ENCODE results near the gene CDK11A. TPM values are rescaled to one million over a fixed set of nuclear protein-coding genes. Genes with fewer than 3 reads are reported as not detected.
"Not testable (repeated sequence)": the region's sequence is repeated elsewhere in the genome, so short reads cannot be mapped to it uniquely, and the experiment has no call there.

Gene CDK11A
- total RNA-seq, 1 experiment from 2014 or later, result 43.8 TPM

DNA sequence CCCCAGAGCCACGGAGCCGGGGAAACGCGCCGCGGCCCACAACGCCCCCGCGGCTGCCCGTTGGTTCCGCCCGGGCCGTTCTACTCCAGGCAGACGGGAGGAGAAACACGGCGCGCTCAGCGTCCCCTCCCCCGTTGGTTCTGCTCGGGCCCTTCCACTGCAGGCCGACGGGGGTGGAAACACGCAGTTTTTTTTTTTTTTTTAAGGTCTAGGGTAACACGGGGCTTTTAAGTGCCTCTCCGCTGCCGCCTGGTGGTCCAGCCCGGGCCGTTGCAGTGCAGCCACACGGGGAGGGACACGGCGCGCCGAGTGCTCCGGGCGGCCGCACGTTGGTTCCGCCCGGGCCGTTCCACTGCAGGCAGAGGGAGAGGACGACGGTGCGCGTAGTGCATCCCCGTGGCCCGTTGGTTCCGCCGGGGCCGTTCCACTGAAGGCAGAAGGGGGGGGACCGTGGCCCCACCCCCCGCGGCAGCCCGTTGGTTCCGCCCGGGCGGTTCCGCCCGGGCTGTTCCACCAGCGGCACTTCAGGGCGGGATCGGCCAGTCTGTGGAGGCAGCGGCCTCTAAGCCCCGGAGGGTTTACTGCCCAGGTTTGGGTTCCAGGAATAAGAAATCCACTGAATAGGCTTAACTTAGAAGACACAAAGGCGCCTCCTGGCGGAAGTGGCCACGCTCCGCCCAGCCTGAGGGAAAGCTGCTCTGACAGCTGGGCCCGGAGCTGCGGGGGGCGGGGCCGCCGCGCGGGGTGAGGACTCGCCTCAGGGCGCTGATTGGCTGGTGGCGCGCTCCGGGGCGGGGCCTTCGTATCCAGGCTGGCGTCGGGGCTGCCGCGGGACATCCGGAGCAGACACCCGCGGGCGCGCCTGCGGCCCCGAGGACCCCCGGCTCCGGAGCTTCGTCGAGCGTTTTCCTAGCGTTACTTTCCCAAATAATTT, 31.2 kb downstream of the CDK11A start, which contains the start of gene SLC35E2B:
Gene SLC35E2B, minus strand, starts transcription at position 82 of the 934 bp plus-strand sequence. CDS start 16,096 bp downstream, outside the sequence.
- H3K9me3 Mint-ChIP-seq (ENCODE audit: unreplicated experiment); intact Hi-C loops (cut with micrococcal nuclease); H3K27me3 Mint-ChIP-seq (ENCODE audit: insufficient read depth, unreplicated experiment); H3K4me1 Mint-ChIP-seq (ENCODE audit: insufficient read depth, unreplicated experiment); BruUV-seq (replicated peaks): not testable (repeated sequence)
- DNase-seq (ENCODE audit: unreplicated experiment), result peak; percentile 90
- H3K4me3 Mint-ChIP-seq (ENCODE audit: unreplicated experiment), result peak within 1 kb of the TSS; percentile 69
- CTCF ChIA-PET, result interaction anchor here (0.7 kb wide), 1 partner anchor 738 kb away, joined by 3 read pairs; no protein-coding TSS in a partner anchor
- POLR2A ChIA-PET, result interaction anchor here (1.0 kb wide), 1 partner anchor 215 kb away, joined by 4 read pairs; no protein-coding TSS in a partner anchor
- H3K27ac Mint-ChIP-seq (ENCODE audit: low read depth, unreplicated experiment), result peak within 1 kb of the TSS; percentile 91
- H3K36me3 Mint-ChIP-seq (ENCODE audit: insufficient read depth, unreplicated experiment), result peaks cover 22% of the 10 kb centered on the region

DNA sequence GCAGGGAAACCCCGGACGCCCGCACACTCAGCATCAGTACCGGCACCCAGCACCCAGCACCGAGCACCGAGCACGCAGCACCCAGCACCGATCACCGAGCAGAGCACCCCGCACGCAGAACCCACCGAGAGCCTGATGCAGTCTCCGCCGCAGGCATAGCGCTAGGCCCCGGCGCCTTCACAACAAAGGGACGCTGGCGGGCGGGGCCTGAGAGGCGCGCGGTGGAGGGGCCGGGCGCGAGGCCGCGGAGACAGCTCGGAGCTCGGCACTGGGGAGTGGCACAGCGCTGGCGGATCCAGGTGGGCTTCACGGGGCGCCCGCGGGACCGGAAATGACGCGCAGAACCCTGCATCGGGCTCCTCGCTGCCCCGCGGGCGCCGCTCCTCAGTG, 31.8 kb downstream of the CDK11A start:
- Mint-ChIP-seq H3K36me3 (ENCODE audit: insufficient read depth, unreplicated experiment) (peaks cover 27% of the 10 kb centered on the region), H3K27ac (ENCODE audit: low read depth, unreplicated experiment) (peak overlapping the region; percentile 91), H3K4me3 (ENCODE audit: unreplicated experiment) (peak overlapping the region; percentile 69)
- H3K4me1 Mint-ChIP-seq (ENCODE audit: insufficient read depth, unreplicated experiment); BruUV-seq (replicated peaks); H3K27me3 Mint-ChIP-seq (ENCODE audit: insufficient read depth, unreplicated experiment); POLR2A ChIA-PET; H3K9me3 Mint-ChIP-seq (ENCODE audit: unreplicated experiment); intact Hi-C loops (cut with micrococcal nuclease); CTCF ChIA-PET: not testable (repeated sequence)
- peak; percentile 74 for DNase-seq (ENCODE audit: unreplicated experiment)

DNA sequence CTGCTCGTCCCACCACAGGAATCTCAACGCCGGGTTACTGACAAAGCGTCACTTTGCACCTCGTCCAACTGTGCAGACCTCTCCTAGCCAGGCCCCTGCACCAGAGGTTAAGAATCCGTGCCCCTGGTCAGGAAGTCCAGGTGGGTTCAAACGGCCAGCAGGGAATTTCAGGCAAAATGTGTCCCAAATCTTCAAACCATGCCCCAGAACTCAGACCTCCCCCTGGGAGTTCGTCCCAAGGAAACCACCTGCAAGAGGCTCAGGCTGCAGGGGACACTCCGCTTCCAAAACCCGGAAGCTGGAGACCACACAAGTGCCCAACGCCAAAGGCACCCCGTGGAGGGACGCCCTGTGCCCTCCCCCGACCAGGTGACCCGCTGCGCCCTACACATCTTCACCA, 32.7 kb downstream of the CDK11A start:
- DNase-seq (ENCODE audit: unreplicated experiment); H3K27me3 Mint-ChIP-seq (ENCODE audit: insufficient read depth, unreplicated experiment); H3K9me3 Mint-ChIP-seq (ENCODE audit: unreplicated experiment); H3K27ac Mint-ChIP-seq (ENCODE audit: low read depth, unreplicated experiment); BruUV-seq (replicated peaks); intact Hi-C loops (cut with micrococcal nuclease); CTCF ChIA-PET; H3K4me1 Mint-ChIP-seq (ENCODE audit: insufficient read depth, unreplicated experiment); H3K4me3 Mint-ChIP-seq (ENCODE audit: unreplicated experiment); POLR2A ChIA-PET: not testable (repeated sequence)
- H3K36me3 Mint-ChIP-seq (ENCODE audit: insufficient read depth, unreplicated experiment), result peaks cover 30% of the 10 kb centered on the region

DNA sequence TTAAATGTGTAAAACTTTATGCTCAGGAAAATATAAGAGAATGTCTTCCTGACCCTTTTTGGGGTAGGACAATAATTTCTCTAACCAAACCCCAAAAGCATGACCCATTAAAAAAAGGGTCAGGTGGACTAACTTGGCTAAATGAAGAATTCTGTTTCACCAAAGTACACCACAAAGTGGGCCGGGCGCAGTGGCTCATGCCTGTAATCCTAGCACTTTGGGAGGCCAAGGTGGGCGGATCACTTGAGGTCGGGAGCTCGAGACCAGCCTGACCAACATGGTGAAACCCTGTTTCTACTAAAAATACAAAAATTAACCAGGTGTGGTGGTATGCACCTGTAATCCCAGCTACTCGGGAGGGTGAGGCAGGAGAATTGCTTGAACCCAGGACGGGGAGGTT, 34.6 kb downstream of the CDK11A start:
- peaks cover 44% of the 10 kb centered on the region for H3K36me3 Mint-ChIP-seq (ENCODE audit: insufficient read depth, unreplicated experiment)
- H3K27me3 Mint-ChIP-seq (ENCODE audit: insufficient read depth, unreplicated experiment); POLR2A ChIA-PET; H3K9me3 Mint-ChIP-seq (ENCODE audit: unreplicated experiment); BruUV-seq (replicated peaks); DNase-seq (ENCODE audit: unreplicated experiment); H3K4me3 Mint-ChIP-seq (ENCODE audit: unreplicated experiment); intact Hi-C loops (cut with micrococcal nuclease); CTCF ChIA-PET; H3K27ac Mint-ChIP-seq (ENCODE audit: low read depth, unreplicated experiment): not testable (repeated sequence)
- peaks cover 13% of the 10 kb centered on the region for H3K4me1 Mint-ChIP-seq (ENCODE audit: insufficient read depth, unreplicated experiment)

DNA sequence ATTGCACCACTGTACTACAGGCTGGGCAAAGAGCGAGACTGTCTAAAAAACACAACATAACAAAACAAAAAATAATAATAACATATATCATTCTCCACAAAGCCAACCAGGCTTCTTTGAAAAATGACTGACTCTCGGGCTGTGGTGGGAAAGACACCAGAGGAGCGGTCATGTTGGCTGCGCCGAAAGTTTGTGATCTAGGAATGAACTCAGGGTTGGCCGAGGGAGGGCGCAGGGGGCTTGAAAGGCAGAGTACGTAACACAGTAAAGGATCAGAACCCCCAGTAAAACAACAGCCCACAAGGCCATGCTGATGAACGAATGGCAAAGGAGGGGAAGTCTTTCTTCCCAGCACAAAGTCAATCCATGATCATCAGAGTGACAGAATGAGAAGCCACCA, 36.3 kb downstream of the CDK11A start:
- H3K4me3 Mint-ChIP-seq (ENCODE audit: unreplicated experiment), result no peak overlapping the region
- H3K4me1 Mint-ChIP-seq (ENCODE audit: insufficient read depth, unreplicated experiment), result peaks cover 13% of the 10 kb centered on the region
- H3K9me3 Mint-ChIP-seq (ENCODE audit: unreplicated experiment), result no peaks in the 10 kb centered on the region
- TF ChIP-seq, protein P1, sequence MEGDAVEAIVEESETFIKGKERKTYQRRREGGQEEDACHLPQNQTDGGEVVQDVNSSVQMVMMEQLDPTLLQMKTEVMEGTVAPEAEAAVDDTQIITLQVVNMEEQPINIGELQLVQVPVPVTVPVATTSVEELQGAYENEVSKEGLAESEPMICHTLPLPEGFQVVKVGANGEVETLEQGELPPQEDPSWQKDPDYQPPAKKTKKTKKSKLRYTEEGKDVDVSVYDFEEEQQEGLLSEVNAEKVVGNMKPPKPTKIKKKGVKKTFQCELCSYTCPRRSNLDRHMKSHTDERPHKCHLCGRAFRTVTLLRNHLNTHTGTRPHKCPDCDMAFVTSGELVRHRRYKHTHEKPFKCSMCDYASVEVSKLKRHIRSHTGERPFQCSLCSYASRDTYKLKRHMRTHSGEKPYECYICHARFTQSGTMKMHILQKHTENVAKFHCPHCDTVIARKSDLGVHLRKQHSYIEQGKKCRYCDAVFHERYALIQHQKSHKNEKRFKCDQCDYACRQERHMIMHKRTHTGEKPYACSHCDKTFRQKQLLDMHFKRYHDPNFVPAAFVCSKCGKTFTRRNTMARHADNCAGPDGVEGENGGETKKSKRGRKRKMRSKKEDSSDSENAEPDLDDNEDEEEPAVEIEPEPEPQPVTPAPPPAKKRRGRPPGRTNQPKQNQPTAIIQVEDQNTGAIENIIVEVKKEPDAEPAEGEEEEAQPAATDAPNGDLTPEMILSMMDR (IDR thresholded peaks at IDR 0.05; ENCODE audit: unreplicated experiment), result no peak
- H3K27ac Mint-ChIP-seq (ENCODE audit: low read depth, unreplicated experiment), result no peak overlapping the region
- peaks cover 54% of the 10 kb centered on the region for H3K36me3 Mint-ChIP-seq (ENCODE audit: insufficient read depth, unreplicated experiment)
- no TSS peak for BruUV-seq (replicated peaks)
- intact Hi-C loops (cut with micrococcal nuclease), result no loop called here
- CTCF ChIA-PET, result interaction anchor here (0.6 kb wide), 1 partner anchor 457 kb away, joined by 3 read pairs; no protein-coding TSS in a partner anchor
- no peaks in the 10 kb centered on the region for H3K27me3 Mint-ChIP-seq (ENCODE audit: insufficient read depth, unreplicated experiment)
- POLR2A ChIA-PET, result no interaction called here
- DNase-seq (ENCODE audit: unreplicated experiment), result no peak

Data from MCF 10A (cell line).